ENCODE data around the gene OSBPL6.

Gene OSBPL6

GRCh38 chr2:178264211-178264610 lies 69.9 kb downstream of the OSBPL6 start:
- Histone ChIP-seq H3K4me3 (ENCODE audit: low read depth, low read length) (no peak overlapping the region), H3K27me3 (replicated peaks) (no peaks in the 10 kb centered on the region), H3K27ac (no peak overlapping the region), H3K36me3 (replicated peaks) (no peaks in the 10 kb centered on the region)
- TF ChIP-seq, protein P1, sequence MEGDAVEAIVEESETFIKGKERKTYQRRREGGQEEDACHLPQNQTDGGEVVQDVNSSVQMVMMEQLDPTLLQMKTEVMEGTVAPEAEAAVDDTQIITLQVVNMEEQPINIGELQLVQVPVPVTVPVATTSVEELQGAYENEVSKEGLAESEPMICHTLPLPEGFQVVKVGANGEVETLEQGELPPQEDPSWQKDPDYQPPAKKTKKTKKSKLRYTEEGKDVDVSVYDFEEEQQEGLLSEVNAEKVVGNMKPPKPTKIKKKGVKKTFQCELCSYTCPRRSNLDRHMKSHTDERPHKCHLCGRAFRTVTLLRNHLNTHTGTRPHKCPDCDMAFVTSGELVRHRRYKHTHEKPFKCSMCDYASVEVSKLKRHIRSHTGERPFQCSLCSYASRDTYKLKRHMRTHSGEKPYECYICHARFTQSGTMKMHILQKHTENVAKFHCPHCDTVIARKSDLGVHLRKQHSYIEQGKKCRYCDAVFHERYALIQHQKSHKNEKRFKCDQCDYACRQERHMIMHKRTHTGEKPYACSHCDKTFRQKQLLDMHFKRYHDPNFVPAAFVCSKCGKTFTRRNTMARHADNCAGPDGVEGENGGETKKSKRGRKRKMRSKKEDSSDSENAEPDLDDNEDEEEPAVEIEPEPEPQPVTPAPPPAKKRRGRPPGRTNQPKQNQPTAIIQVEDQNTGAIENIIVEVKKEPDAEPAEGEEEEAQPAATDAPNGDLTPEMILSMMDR (IDR thresholded peaks at IDR 0.05; ENCODE audit: low read depth, low read length, missing control alignments), result no peak
- in situ Hi-C loops (cut with HindIII; ENCODE audit: low pct_ligation_motif_present, low sequenced_read_pairs), result no loop called here
- DNase-seq, result no peak

- H3K4me3 ChIP-seq (ENCODE audit: low read depth, low read length), result no peak overlapping the region
- H3K36me3 ChIP-seq (replicated peaks), result no peaks in the 10 kb centered on the region
- TF ChIP-seq, protein P1 (IDR thresholded peaks at IDR 0.05; ENCODE audit: low read depth, low read length, missing control alignments), result no peak
- no peak for DNase-seq
- H3K27ac ChIP-seq, result no peak overlapping the region
- H3K27me3 ChIP-seq (replicated peaks), result no peaks in the 10 kb centered on the region
- in situ Hi-C loops (cut with HindIII; ENCODE audit: low pct_ligation_motif_present, low sequenced_read_pairs), result no loop called here
Measured at GRCh38 chr2:178265851-178266250, 71.5 kb downstream of the OSBPL6 start.

- DNase-seq, result no peak
- H3K4me3 ChIP-seq (ENCODE audit: low read depth, low read length), result no peak overlapping the region
- H3K27ac ChIP-seq, result no peak overlapping the region
- in situ Hi-C loops (cut with HindIII; ENCODE audit: low pct_ligation_motif_present, low sequenced_read_pairs), result no loop called here
- no peaks in the 10 kb centered on the region for H3K36me3 ChIP-seq (replicated peaks)
- TF ChIP-seq, protein P1 (IDR thresholded peaks at IDR 0.05; ENCODE audit: low read depth, low read length, missing control alignments), result no peak
- no peaks in the 10 kb centered on the region for H3K27me3 ChIP-seq (replicated peaks)
Measured at GRCh38 chr2:178266445-178266844, 72.1 kb downstream of the OSBPL6 start.

DNA sequence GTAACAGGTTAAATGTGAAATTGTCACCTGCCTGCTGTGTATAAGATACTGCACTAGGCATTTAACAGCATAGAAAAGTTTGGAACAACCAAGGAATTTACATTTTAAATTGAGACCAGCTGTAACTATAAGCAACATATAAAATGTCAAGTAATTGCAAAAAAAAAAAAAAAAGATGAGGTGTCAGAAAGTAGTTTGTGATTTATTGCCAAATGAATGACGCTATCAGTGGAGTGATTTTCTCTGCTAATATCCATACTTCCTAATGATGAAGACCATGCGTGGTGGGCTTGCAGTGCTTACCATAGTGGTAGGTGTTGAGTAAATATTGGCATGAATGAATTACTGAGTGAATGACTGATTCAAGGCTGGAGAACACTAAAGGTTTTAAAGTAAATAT lies 73.3 kb downstream of the OSBPL6 start:
- DNase-seq, result no peak
- no peaks in the 10 kb centered on the region for H3K27me3 ChIP-seq (replicated peaks)
- H3K27ac ChIP-seq, result no peak overlapping the region
- in situ Hi-C loops (cut with HindIII; ENCODE audit: low pct_ligation_motif_present, low sequenced_read_pairs), result no loop called here
- H3K4me3 ChIP-seq (ENCODE audit: low read depth, low read length), result no peak overlapping the region
- no peaks in the 10 kb centered on the region for H3K36me3 ChIP-seq (replicated peaks)
- TF ChIP-seq, protein P1 (IDR thresholded peaks at IDR 0.05; ENCODE audit: low read depth, low read length, missing control alignments), result no peak

DNA sequence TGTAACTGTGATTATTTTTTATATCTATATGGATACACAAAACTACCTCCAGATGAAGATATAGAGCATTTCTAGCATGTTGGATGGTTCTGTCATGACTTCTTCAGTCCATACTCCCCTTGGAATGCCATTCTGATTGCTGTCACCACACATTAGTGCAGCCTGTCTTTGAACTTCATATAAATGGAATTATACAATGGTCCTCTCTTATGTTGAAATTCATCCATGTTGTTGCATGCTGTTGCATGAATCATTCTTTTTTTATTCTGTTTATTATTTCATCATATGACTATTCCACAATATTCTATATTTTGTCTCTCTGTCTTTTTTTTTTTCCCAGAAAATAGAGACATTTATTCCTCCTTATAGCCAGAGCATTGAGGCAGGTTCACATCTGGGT lies 74.1 kb downstream of the OSBPL6 start:
- Histone ChIP-seq H3K36me3 (replicated peaks) (no peaks in the 10 kb centered on the region), H3K27me3 (replicated peaks) (no peaks in the 10 kb centered on the region), H3K27ac (no peak overlapping the region), H3K4me3 (ENCODE audit: low read depth, low read length) (no peak overlapping the region)
- DNase-seq, result no peak
- TF ChIP-seq, protein P1 (IDR thresholded peaks at IDR 0.05; ENCODE audit: low read depth, low read length, missing control alignments), result no peak
- in situ Hi-C loops (cut with HindIII; ENCODE audit: low pct_ligation_motif_present, low sequenced_read_pairs), result no loop called here

- Histone ChIP-seq H3K36me3 (replicated peaks) (no peaks in the 10 kb centered on the region), H3K27me3 (replicated peaks) (no peaks in the 10 kb centered on the region), H3K4me3 (ENCODE audit: low read depth, low read length) (no peak overlapping the region), H3K27ac (no peak overlapping the region)
- TF ChIP-seq, protein P1 (IDR thresholded peaks at IDR 0.05; ENCODE audit: low read depth, low read length, missing control alignments), result no peak
- DNase-seq, result no peak
- in situ Hi-C loops (cut with HindIII; ENCODE audit: low pct_ligation_motif_present, low sequenced_read_pairs), result no loop called here
Measured at GRCh38 chr2:178269438-178270224, 75.3 kb downstream of the OSBPL6 start.

Measured in brain microvascular endothelial cell (primary cell).